GM13976 (cell line): ENCODE data around the gene COPS8.

Source experiments
- DNase-seq: peaks from one replicate; pipeline ENCODE4 v3.0.0; 2012; ENCODE audit warnings: low spot score
- CTCF ChIP-seq: IDR thresholded peaks from 2 replicates; pipeline ENCODE4 v1.5.1; 2012; ENCODE audit warnings: borderline replicate concordance, mild to moderate bottlenecking; ENCODE audit not compliant: insufficient read depth; ENCODE audit errors: extremely low read depth, missing control alignments, control extremely low read depth
- in situ Hi-C: fragments of 300-500 bp; cut with MboI; formaldehyde crosslinking; loops from one replicate; pipeline ENCODE4 v1.12.0; 2022; ENCODE audit warnings: low sequenced_read_pairs, mixed read lengths, inconsistent platforms; ENCODE audit not compliant: unreplicated experiment

COPS8 gene

DNA sequence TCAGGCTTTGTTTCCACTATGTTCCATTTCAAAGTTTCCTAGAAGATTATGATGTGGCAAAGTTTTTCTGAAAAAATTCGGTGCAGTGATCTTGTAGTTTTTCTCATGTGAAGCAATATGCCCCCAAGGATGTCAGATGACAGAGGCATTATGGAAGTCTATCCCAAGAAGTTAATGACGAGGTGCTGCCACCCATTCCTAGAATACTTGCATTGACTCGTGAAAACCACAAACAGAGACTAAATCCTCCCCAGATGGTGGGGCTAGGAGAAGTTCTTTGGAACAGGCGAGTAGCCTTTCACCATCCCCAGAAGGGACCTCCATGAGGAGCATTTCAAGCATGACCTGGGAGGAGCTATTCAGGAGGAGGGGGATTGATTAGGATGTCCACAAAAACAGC lies 40.2 kb upstream of the COPS8 start:
- in situ Hi-C loops: no loop called here
- no peak for TF ChIP-seq CTCF
- DNase-seq: no peak

- DNase-seq: no peak
- TF ChIP-seq CTCF: no peak
- in situ Hi-C loops: no loop called here
Observed at GRCh38 chr2:237048595-237048994, 37.1 kb upstream of the COPS8 start.

- no peak for TF ChIP-seq CTCF
- in situ Hi-C loops: loop anchor here (25.0 kb wide), 1 partner anchor 540 kb away; a partner anchor contains a TSS
- no peak for DNase-seq
Observed at GRCh38 chr2:237051861-237052260, 33.8 kb upstream of the COPS8 start.

- no peak for DNase-seq
- TF ChIP-seq CTCF: no peak
- in situ Hi-C loops: loop anchor here (25.0 kb wide), 1 partner anchor 541 kb away; a partner anchor contains a TSS
Observed at GRCh38 chr2:237053066-237053465, 32.6 kb upstream of the COPS8 start.

DNA sequence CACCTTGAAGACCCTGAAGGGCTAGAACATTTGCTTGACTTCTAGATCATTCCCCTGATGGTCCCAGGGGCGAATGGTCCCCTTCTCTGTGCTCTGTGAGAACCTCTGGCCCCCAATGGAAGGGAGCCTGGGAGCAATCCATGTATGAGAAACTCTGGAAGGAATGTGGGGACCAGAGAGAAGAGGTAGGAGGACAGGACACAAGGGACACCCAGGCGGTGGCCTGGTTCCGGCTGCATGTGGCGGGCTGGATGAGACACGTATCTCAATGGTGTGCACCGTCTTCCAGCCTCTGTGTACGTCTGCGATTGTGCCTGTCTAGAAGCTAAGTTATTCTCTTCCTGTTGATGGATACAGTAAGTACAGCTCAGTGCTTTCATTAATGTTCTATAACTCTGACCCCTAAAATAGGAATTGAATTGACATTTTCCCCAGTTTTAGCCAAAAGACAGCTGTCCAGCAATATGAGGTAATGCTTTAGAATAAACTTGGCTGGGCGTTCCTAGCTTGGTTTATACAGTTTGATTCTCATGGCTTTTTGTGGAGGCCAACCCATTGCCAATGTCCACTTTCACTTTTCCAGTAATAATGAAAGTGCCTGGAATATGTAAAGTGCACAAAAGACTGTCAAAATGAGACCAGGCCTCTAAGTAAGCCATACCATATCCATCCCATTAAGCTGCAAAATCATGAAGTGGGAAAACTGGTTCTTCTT lies 30.1 kb upstream of the COPS8 start:
- in situ Hi-C loops: loop anchor here (25.0 kb wide), 1 partner anchor 543 kb away; a partner anchor contains a TSS
- no peak for DNase-seq
- no peak for TF ChIP-seq CTCF

DNA sequence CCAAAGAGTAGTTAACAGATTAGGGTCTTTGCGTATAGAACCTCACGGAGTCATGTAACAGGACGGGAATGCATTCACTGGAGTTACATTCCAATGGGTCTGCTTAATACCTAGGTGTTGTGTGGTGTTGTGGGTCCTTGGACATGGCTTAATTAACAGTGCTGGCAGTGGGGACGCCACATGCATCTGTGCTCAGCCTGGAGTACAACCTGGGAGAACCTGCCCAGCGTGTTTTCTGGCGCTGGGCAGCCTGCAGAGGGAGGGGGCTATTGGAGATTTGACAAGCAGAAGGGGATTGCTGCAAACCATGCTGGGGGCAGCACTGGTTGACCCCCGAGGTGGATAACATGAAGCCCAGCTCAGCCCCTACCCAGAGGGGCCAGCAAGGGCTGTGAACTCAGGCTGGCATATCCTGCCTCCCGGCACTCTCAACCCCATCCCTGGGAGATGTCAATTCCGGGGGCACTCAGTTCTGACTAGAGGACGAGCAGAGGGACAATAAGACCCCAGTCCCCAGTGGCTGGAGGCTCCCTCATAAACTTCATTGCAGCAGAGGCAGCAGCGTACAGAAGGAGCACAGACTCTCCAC lies 29.3 kb upstream of the COPS8 start:
- in situ Hi-C loops: loop anchor here (25.0 kb wide), 1 partner anchor 544 kb away; a partner anchor contains a TSS
- TF ChIP-seq CTCF: no peak
- DNase-seq: no peak
